GM23248 (cell line): ENCODE data around the gene TMEM128.

Source experiments
- EZH2 ChIP-seq: fragments of 200-600 bp; sonication (generic); IDR thresholded peaks from 2 replicates; pipeline ENCODE4 v1.6.1; 2018; ENCODE audit warnings: antibody characterized with exemption, mild to moderate bottlenecking; ENCODE audit not compliant: insufficient read depth, poor library complexity, severe bottlenecking
- EZH2phosphoT487 ChIP-seq: fragments of 200-600 bp; sonication (generic); IDR thresholded peaks from 2 replicates; pipeline ENCODE4 v1.6.1; 2018; ENCODE audit warnings: antibody characterized with exemption, moderate library complexity, mild to moderate bottlenecking, low read depth; ENCODE audit not compliant: insufficient read depth

- TF ChIP-seq EZH2 (no peak), EZH2phosphoT487 (no peak)
Measured at GRCh38 chr4:4268776-4269175, 20.8 kb upstream of the TMEM128 start.
